GM12892 (cell line): Measurements from ENCODE around the gene GSK3B.
A peak's percentile ranks its signal among the peaks of the same experiment; 100 is the strongest.
"Not testable (repeated sequence)": the region's sequence is repeated elsewhere in the genome, so short reads cannot be mapped to it uniquely, and the experiment has no call there.

ENCODE experiments used
- DNase-seq: peaks from one replicate; pipeline ENCODE4 v3.0.0; 2011; ENCODE audit not compliant: insufficient read length
- FAIRE-seq: peaks from 2 replicates; lab custom pipeline; 2011; peaks lifted over from hg19 to GRCh38; lab: Jason Lieb, UNC
- POLR2A ChIP-seq: IDR thresholded peaks from 2 replicates; pipeline ENCODE4 v1.6.1; 2011; ENCODE audit warnings: low read depth, low read length, control low read depth
- POLR2AphosphoS5 ChIP-seq: IDR thresholded peaks from 2 replicates; pipeline ENCODE4 v1.6.1; 2011; ENCODE audit warnings: low read depth, low read length, control low read depth
- TAF1 ChIP-seq: IDR thresholded peaks from 2 replicates; pipeline ENCODE4 v1.6.1; 2011; ENCODE audit warnings: low read depth, mild to moderate bottlenecking, control low read depth, low read length, borderline replicate concordance

The GSK3B gene

GRCh38 chr3:119912220-119912619 is 182.0 kb downstream of the GSK3B start:
- TF ChIP-seq POLR2A (no peak), POLR2AphosphoS5 (no peak), TAF1 (no peak)
- FAIRE-seq, result no peak
- no peak for DNase-seq

GRCh38 chr3:119911748-119912147 is 182.5 kb downstream of the GSK3B start:
- no peak for DNase-seq
- TF ChIP-seq TAF1, result no peak
- no peak for TF ChIP-seq POLR2A
- TF ChIP-seq POLR2AphosphoS5, result no peak
- peak; percentile 78 for FAIRE-seq

- FAIRE-seq (no peak), DNase-seq (no peak)
- no peak for TF ChIP-seq TAF1
- no peak for TF ChIP-seq POLR2A
- TF ChIP-seq POLR2AphosphoS5, result no peak
These were observed 192.2 kb downstream of the GSK3B start for GRCh38 chr3:119902061-119902460.

GRCh38 chr3:119901148-119901547 is 193.1 kb downstream of the GSK3B start:
- no peak for DNase-seq
- FAIRE-seq, result no peak
- TF ChIP-seq TAF1, result no peak
- no peak for TF ChIP-seq POLR2AphosphoS5
- no peak for TF ChIP-seq POLR2A

GRCh38 chr3:119899192-119899511 is 195.1 kb downstream of the GSK3B start:
- no peak for DNase-seq
- FAIRE-seq, result no peak
- TF ChIP-seq TAF1 (no peak), POLR2AphosphoS5 (no peak), POLR2A (no peak)

GRCh38 chr3:119898478-119899191 is 195.6 kb downstream of the GSK3B start:
- DNase-seq (no peak), FAIRE-seq (peak; percentile 24)
- TF ChIP-seq POLR2AphosphoS5 (no peak), TAF1 (no peak), POLR2A (no peak)

- DNase-seq (no peak), FAIRE-seq (peak; percentile 46)
- TF ChIP-seq TAF1, result no peak
- TF ChIP-seq POLR2A, result no peak
- no peak for TF ChIP-seq POLR2AphosphoS5
These were observed 200.1 kb downstream of the GSK3B start for GRCh38 chr3:119894195-119894594.

GRCh38 chr3:119893769-119894168 is 200.5 kb downstream of the GSK3B start:
- FAIRE-seq (no peak), DNase-seq (no peak)
- TF ChIP-seq POLR2AphosphoS5 (no peak), POLR2A (no peak), TAF1 (no peak)

GRCh38 chr3:119891944-119892721 is 202.1 kb downstream of the GSK3B start:
- DNase-seq, result no peak
- TF ChIP-seq POLR2AphosphoS5 (no peak), POLR2A (no peak)
- FAIRE-seq, result peak; percentile 84

- not testable (repeated sequence) for DNase-seq, FAIRE-seq
These were observed 205.6 kb downstream of the GSK3B start for GRCh38 chr3:119888681-119889080.

GRCh38 chr3:119885746-119886530 is 208.3 kb downstream of the GSK3B start:
- no peak for DNase-seq
- FAIRE-seq, result peak; percentile 54
- no peak for TF ChIP-seq POLR2AphosphoS5
- no peak for TF ChIP-seq POLR2A
- no peak for TF ChIP-seq TAF1
